Hepatocyte (in vitro differentiated cells): ENCODE results near the gene CCDC85C. TPM values are rescaled to one million over a fixed set of nuclear protein-coding genes. Genes with fewer than 3 reads are reported as not detected.

ENCODE experiments used
- DNase-seq: peaks from one replicate; pipeline ENCODE4 v3.0.0-alpha.2; 2016; ENCODE audit warnings: low spot score
- H2AFZ ChIP-seq: fragments of 200-600 bp; sonication (generic); 2 replicates; pipeline ENCODE4 v1.6.0; 2016; ENCODE audit warnings: antibody characterized with exemption, mild to moderate bottlenecking
- H3K27ac ChIP-seq: fragments of 200-600 bp; sonication (generic); 2 replicates; pipeline ENCODE4 v1.5.1; 2016; ENCODE audit warnings: mild to moderate bottlenecking
- H3K27me3 ChIP-seq: fragments of 200-600 bp; sonication (generic); 2 replicates; pipeline ENCODE4 v1.6.1; 2016
- H3K36me3 ChIP-seq: fragments of 200-600 bp; sonication (generic); replicated peaks from 2 replicates; pipeline ENCODE4 v1.5.1; 2016; ENCODE audit warnings: low read depth; ENCODE audit not compliant: insufficient read depth
- H3K4me1 ChIP-seq: fragments of 200-600 bp; sonication (generic); 2 replicates; pipeline ENCODE4 v1.5.1; 2016; ENCODE audit warnings: mild to moderate bottlenecking, moderate library complexity; ENCODE audit not compliant: insufficient read depth
- H3K4me2 ChIP-seq: fragments of 200-600 bp; sonication (generic); 2 replicates; pipeline ENCODE4 v1.6.0; 2016
- H3K4me3 ChIP-seq: fragments of 200-600 bp; sonication (generic); 2 replicates; pipeline ENCODE4 v1.5.1; 2016; ENCODE audit warnings: mild to moderate bottlenecking
- H3K79me2 ChIP-seq: fragments of 200-600 bp; sonication (generic); 2 replicates; pipeline ENCODE4 v1.6.0; 2017; ENCODE audit warnings: mild to moderate bottlenecking
- H3K9me2 ChIP-seq: fragments of 200-600 bp; sonication (generic); replicated peaks from 2 replicates; pipeline ENCODE4 v1.6.0; 2017; ENCODE audit warnings: mild to moderate bottlenecking; ENCODE audit not compliant: insufficient read depth
- H3K9me3 ChIP-seq: fragments of 200-600 bp; sonication (generic); 2 replicates; pipeline ENCODE4 v1.5.1; 2016; ENCODE audit warnings: low read depth, mild to moderate bottlenecking
- H4K20me1 ChIP-seq: fragments of 200-600 bp; sonication (generic); 2 replicates; pipeline ENCODE4 v1.6.0; 2016; ENCODE audit warnings: mild to moderate bottlenecking; ENCODE audit not compliant: insufficient read depth, poor library complexity, severe bottlenecking
- EZH2 ChIP-seq: fragments of 200-600 bp; sonication (generic); IDR thresholded peaks from 2 replicates; pipeline ENCODE4 v1.6.1; 2016; ENCODE audit warnings: antibody characterized with exemption, mild to moderate bottlenecking, borderline replicate concordance
- EZH2phosphoT487 ChIP-seq: fragments of 200-600 bp; sonication (generic); IDR thresholded peaks from one replicate; pipeline ENCODE4 v1.6.1; 2018; ENCODE audit warnings: antibody characterized with exemption, mild to moderate bottlenecking, low read depth, moderate library complexity; ENCODE audit not compliant: unreplicated experiment, severe bottlenecking
- WGBS: methylation state at CpG from one replicate; pipeline ENCODE4 v1.1.6; 2016; ENCODE audit warnings: low lambda C conversion rate; ENCODE audit errors: missing lambda C conversion rate; 5-methylcytosine and 5-hydroxymethylcytosine counted together
- polyA plus RNA-seq: library from polyadenylated mRNA; unstranded; fragments of >200 nt; fragmentation: Nextera tagmentation; extraction: Ambion mirVana; gene quantifications from 2 replicates; pipeline ENCODE4 v1.2.1, GENCODE V29; 2016
- total RNA-seq: library from RNA; depleted of rRNA; stranded (reverse); fragments of >200 nt; gene quantifications from 2 replicates; pipeline ENCODE4 v1.2.3, GENCODE V29; 2014
- TF ChIP-seq, protein P1 (sequence below): fragments of 200-600 bp; sonication (generic); IDR thresholded peaks from 2 replicates; pipeline ENCODE4 v1.5.1; 2016; ENCODE audit warnings: antibody characterized with exemption, mild to moderate bottlenecking; ENCODE audit not compliant: poor library complexity

CCDC85C gene
- total and polyA plus RNA-seq, 2 experiments from 2014 or later: 37.8 to 47.2 TPM

DNA sequence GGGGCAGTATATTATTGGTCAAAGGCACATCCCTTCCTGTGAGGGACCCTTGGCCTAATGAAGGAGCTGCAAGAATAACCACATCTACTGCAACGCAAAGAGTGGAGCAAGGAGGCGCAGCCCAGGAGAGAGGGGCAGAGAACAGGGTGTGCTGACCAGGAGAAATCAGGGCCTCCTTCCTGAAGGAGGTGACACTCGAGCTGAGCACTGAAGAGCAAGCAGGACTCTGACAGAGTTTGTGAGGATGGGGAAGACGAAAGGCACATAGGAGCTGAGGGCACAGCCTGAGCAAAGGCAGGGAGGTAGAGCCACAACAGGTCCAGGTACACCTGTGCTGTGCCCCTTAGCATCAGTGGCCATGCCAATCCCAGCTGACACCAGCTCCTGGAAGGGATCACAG lies 60.6 kb downstream of the CCDC85C start:
- TF ChIP-seq, protein P1, sequence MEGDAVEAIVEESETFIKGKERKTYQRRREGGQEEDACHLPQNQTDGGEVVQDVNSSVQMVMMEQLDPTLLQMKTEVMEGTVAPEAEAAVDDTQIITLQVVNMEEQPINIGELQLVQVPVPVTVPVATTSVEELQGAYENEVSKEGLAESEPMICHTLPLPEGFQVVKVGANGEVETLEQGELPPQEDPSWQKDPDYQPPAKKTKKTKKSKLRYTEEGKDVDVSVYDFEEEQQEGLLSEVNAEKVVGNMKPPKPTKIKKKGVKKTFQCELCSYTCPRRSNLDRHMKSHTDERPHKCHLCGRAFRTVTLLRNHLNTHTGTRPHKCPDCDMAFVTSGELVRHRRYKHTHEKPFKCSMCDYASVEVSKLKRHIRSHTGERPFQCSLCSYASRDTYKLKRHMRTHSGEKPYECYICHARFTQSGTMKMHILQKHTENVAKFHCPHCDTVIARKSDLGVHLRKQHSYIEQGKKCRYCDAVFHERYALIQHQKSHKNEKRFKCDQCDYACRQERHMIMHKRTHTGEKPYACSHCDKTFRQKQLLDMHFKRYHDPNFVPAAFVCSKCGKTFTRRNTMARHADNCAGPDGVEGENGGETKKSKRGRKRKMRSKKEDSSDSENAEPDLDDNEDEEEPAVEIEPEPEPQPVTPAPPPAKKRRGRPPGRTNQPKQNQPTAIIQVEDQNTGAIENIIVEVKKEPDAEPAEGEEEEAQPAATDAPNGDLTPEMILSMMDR: no peak
- TF ChIP-seq EZH2phosphoT487 (no peak), EZH2 (no peak)
- H3K36me3 ChIP-seq: no peaks in the 10 kb centered on the region
- H3K9me3 ChIP-seq: no peaks in the 10 kb centered on the region
- 90% methylated on average over 4 of the region's 4 CpGs for WGBS
- H4K20me1 ChIP-seq: peaks cover 45% of the 10 kb centered on the region
- peaks cover 23% of the 10 kb centered on the region for H3K4me1 ChIP-seq
- no peak overlapping the region for H3K27ac ChIP-seq
- H3K79me2 ChIP-seq: peaks cover 98% of the 10 kb centered on the region
- no peak for DNase-seq
- H3K9me2 ChIP-seq: no peaks in the 10 kb centered on the region
- H3K27me3 ChIP-seq: no peaks in the 10 kb centered on the region
- H3K4me2 ChIP-seq: no peak overlapping the region
- no peak overlapping the region for H3K4me3 ChIP-seq
- H2AFZ ChIP-seq: no peak overlapping the region

DNA sequence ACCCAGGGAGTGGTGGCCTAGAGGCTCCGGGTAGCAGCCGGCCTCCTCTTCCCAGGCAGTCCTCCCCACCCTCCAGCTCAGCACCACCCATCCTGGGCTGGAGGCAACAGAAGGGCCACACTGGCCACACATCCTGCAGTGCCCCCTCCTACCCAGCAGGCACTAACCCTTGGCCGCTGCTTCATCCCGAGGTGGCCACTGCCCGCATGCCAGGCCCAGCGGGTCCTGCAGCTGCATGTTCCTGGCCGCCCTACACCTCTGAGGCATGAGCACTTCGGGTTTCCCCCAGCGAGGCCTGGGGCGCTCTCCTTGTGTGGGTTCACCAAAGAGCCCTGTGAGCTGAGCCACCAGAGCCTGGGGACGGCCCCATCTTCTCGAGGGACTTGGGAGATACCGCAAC lies 61.4 kb downstream of the CCDC85C start:
- Histone ChIP-seq H2AFZ (no peak overlapping the region), H3K4me1 (peaks cover 31% of the 10 kb centered on the region), H4K20me1 (peaks cover 44% of the 10 kb centered on the region), H3K4me2 (no peak overlapping the region), H3K36me3 (no peaks in the 10 kb centered on the region), H3K27me3 (no peaks in the 10 kb centered on the region), H3K9me2 (no peaks in the 10 kb centered on the region), H3K79me2 (peaks cover 98% of the 10 kb centered on the region), H3K4me3 (no peak overlapping the region), H3K27ac (no peak overlapping the region), H3K9me3 (no peaks in the 10 kb centered on the region)
- TF ChIP-seq EZH2 (no peak), EZH2phosphoT487 (no peak)
- TF ChIP-seq, protein P1: no peak
- no peak for DNase-seq
- WGBS: 92% methylated on average over 13 of the region's 13 CpGs

DNA sequence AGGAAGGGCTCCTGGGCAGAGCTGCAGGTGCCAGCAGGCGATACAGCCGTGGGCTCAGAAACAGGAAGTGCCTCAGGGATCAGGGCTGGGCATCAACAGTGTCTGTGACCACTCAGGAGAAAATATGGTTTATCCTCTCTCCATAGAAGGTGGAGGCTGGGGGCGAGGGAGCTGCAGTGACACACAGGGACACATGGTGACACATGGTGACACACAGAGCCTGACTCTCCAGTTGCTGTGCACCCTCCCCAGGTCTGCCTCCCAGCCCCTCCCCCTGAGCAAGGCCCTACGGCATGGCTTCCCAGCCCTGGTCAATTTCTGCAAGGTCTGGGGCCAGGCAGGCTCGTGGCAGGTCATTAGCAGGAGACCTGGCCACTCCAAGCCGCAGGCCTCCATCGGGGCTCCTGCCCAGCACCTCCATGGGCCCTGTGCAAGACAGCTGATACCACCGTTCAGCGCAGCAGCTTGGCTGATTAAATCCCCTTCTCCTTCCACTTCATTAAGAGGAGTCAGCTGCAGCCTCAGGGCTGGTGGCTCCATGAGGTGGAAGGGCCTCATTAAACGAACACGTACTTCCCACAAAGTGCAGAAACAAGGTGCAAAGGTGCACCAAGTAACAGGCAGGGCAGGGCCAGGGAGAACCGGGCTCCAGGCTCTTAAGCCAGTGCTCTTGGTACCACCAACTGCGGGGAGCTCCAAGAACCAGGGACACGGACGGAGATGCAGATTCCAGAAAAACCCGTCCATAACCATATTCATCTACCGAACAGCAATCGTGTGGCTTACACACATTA lies 62.1 kb downstream of the CCDC85C start:
- Histone ChIP-seq H3K9me2 (no peaks in the 10 kb centered on the region), H2AFZ (no peak overlapping the region), H4K20me1 (peaks cover 40% of the 10 kb centered on the region), H3K27ac (no peak overlapping the region), H3K9me3 (no peaks in the 10 kb centered on the region), H3K36me3 (no peaks in the 10 kb centered on the region), H3K4me3 (no peak overlapping the region), H3K4me1 (peaks cover 38% of the 10 kb centered on the region), H3K27me3 (no peaks in the 10 kb centered on the region), H3K79me2 (peaks cover 96% of the 10 kb centered on the region), H3K4me2 (no peak overlapping the region)
- WGBS: 69% methylated on average over 18 of the region's 18 CpGs
- no peak for DNase-seq
- TF ChIP-seq EZH2 (no peak), EZH2phosphoT487 (no peak)
- TF ChIP-seq, protein P1: no peak
